Mucosa of descending colon (tissue), 3 donors: Measurements from ENCODE around the gene RNF212B. TPM values are rescaled to one million over a fixed set of nuclear protein-coding genes. Genes with fewer than 3 reads are reported as not detected.

Source experiments
- ATAC-seq: fragments of 200-7000 bp; cut with Tn5 transposase; one replicate; pipeline ENCODE4 v1.9.1; 2020; ENCODE audit warnings: mild to moderate bottlenecking, moderate library complexity
- DNase-seq, 3 donors: peaks; one replicate each; pipeline ENCODE4 v3.0.0-alpha.2; 2020
- H3K36me3 ChIP-seq: fragments of 200-600 bp; one replicate; pipeline ENCODE4 v1.8.0; 2021; ENCODE audit warnings: low read depth, mild to moderate bottlenecking
- H3K4me1 ChIP-seq: fragments of 200-600 bp; one replicate; pipeline ENCODE4 v1.8.0; 2021; ENCODE audit warnings: low read depth, mild to moderate bottlenecking
- H3K4me3 ChIP-seq: fragments of 200-600 bp; one replicate; pipeline ENCODE4 v1.8.0; 2021; ENCODE audit warnings: mild to moderate bottlenecking
- H3K9me3 ChIP-seq: fragments of 200-600 bp; one replicate; pipeline ENCODE4 v1.8.0; 2021; ENCODE audit warnings: mild to moderate bottlenecking
- intact Hi-C, 2 donors: fragments of 100-400 bp; cut with DNase I in 1 of 2; cut with micrococcal nuclease in 1 of 2; formaldehyde crosslinking; loops; one replicate each; pipeline versions ENCODE4 v1.11.0 to v1.11.1; 2022; cut with DNase I, micrococcal nuclease
- total RNA-seq, 3 donors: library from RNA; stranded (reverse); fragmentation: NEBNext Ultra II Directional in 2 of 3; extraction: Animal tissue kit (Norgen Biotek cat#: 25700) in 2 of 3; gene quantifications; one replicate each; pipeline versions ENCODE4 v1.2.1 to v1.2.4, GENCODE V29; 2021 to 2023
- TF ChIP-seq, protein P1 (sequence below): fragments of 200-600 bp; IDR thresholded peaks from one replicate; pipeline ENCODE4 v1.8.0; 2022; ENCODE audit warnings: antibody characterized with exemption, mild to moderate bottlenecking
- donor health status: DM: no; HTN: no; CAD: no; lungs with moderate emphysema.
- donor health status: DM: no; HTN: no; CAD: no.
- donor health status: DM: no; HTN: yes; CAD: no.

The RNF212B gene
- total RNA-seq, 3 donors from 2014 or later = not detected

DNA sequence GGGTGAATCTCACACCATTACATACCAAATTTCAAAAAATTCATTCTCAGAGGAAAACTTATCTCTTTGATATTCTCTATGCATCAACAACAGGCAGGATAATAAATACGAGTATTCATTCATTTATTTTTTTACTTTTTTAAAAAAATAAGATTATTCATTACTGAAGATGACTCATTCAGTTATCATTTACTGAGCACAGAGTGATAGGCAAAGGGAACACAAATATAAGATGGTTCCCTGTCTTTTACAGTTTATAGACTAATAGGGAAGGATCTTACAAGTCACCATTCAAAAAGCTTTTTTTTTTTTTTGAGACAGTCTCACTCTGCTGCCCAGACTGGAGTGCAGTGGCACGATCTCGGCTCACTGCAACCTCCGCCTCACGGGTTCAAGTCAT, 78.6 kb downstream of the RNF212B start:
- Histone ChIP-seq H3K36me3 (no peaks in the 10 kb centered on the region), H3K4me1 (no peaks in the 10 kb centered on the region), H3K4me3 (no peak overlapping the region), H3K9me3 (no peaks in the 10 kb centered on the region)
- TF ChIP-seq, protein P1, sequence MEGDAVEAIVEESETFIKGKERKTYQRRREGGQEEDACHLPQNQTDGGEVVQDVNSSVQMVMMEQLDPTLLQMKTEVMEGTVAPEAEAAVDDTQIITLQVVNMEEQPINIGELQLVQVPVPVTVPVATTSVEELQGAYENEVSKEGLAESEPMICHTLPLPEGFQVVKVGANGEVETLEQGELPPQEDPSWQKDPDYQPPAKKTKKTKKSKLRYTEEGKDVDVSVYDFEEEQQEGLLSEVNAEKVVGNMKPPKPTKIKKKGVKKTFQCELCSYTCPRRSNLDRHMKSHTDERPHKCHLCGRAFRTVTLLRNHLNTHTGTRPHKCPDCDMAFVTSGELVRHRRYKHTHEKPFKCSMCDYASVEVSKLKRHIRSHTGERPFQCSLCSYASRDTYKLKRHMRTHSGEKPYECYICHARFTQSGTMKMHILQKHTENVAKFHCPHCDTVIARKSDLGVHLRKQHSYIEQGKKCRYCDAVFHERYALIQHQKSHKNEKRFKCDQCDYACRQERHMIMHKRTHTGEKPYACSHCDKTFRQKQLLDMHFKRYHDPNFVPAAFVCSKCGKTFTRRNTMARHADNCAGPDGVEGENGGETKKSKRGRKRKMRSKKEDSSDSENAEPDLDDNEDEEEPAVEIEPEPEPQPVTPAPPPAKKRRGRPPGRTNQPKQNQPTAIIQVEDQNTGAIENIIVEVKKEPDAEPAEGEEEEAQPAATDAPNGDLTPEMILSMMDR = no peak
- intact Hi-C loops = no loop called here
- DNase-seq (no peak), ATAC-seq (no peak)

DNA sequence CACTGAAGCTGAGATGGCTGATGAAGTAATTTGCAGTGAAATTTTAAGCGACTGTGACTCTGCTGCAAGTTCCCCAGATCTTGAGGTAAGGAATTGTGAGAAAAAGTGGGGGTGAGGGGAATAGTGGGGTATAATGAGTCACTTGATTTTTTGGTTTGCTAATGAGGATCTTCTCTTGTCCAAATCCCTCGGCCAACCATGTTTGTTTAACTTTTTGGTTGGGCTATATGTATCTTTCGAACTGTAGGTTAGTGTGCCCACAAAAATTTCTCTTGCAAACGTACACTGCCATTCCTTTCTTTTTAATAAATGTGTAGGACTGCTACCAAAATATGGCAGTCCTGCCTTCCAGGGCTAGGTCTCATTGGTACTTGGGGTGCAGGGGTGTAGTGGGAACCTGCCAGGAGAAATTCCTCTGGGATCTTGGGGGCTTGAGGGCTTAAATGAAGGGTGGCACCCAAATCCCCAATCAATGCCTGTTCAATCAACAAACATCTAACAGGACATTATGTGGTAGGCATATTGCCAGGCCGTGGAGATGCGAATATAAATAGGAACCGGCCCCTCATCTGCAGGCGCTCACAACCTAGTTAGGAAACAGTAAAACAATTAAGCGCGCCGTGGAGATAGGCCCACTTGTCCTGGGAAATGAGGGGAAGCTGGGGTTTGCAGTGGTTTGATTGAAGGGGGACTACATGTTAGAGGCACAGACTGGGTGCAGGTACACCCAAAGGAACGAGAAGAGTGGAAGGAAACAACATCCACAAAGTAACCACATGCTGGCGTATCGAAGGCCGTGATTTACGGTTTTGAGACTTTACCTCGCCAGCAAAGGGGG, 82.2 kb downstream of the RNF212B start:
- H3K9me3 ChIP-seq = no peaks in the 10 kb centered on the region
- peaks cover 10% of the 10 kb centered on the region for H3K4me1 ChIP-seq
- no peak overlapping the region for H3K4me3 ChIP-seq
- DNase-seq (no peak), ATAC-seq (no peak)
- H3K36me3 ChIP-seq = no peaks in the 10 kb centered on the region
- TF ChIP-seq, protein P1 = no peak
- intact Hi-C loops = loop anchor here in 1 of 2 donors (10.0 kb wide), 1 partner anchor 145 kb away; the partner anchor contains the start of gene NGDN

DNA sequence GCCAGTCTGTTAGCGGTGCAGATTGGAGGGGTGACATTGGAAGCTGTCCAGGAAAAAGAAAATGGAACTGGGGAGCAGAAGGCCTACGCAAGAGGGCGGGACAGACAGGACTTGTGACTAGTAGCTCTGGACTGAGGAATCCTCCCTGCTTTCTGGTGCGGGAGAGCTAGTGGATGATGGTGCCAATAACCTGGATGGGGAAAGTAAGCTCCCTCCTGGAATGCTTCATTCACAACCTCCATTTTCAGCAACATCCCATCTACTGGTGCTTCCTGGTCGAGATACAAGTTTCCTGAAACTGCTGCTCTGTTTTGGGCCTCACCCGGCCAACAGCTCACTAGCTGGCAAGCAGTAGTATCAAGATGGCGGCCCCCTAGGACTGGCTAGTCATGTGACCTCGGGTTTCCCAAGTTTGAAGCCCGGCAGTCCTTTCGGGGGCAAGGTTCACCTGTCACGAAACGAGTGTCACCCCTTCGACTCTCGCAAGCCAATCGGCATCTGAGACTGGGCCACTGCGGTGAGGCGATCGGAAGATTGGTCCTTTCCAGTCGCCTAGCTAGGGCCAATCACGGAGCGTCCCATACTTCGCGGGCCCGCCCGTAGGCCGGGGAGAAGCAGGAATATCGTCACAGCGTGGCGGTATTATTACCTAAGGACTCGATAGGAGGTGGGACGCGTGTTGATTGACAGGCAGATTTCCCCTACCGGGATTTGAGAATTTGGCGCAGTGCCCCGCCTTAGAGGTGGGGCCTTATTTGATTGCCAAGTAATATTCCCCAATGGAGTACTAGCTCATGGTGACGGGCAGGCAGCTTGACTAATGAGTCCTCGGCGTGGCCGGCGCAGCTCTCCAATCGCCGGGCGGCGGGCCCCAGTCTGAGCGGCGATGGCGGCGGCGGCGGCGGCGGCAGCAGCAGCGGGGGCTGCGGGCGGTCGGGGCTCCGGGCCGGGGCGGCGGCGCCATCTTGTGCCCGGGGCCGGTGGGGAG, 83.1 kb downstream of the RNF212B start, which contains the start of gene PABPN1:
Gene PABPN1, plus strand, starts transcription at position 874 of the 988 bp plus-strand sequence. Its CDS starts 13 bp downstream, at position 887.
- H3K4me1 ChIP-seq = peaks cover 10% of the 10 kb centered on the region
- no peaks in the 10 kb centered on the region for H3K9me3 ChIP-seq
- DNase-seq (peak; percentile 98 to 99 (median 99)), ATAC-seq (peak; percentile 93)
- H3K36me3 ChIP-seq = no peaks in the 10 kb centered on the region
- TF ChIP-seq, protein P1 = no peak
- H3K4me3 ChIP-seq = peak within 1 kb of the TSS; percentile 91
- intact Hi-C loops = loop anchor here in 1 of 2 donors (10.0 kb wide), 1 partner anchor 144 kb away; the partner anchor contains the start of gene NGDN

- H3K9me3 ChIP-seq = no peaks in the 10 kb centered on the region
- peak; percentile 60 to 81 (median 63) for DNase-seq
- intact Hi-C loops = loop anchor here in 1 of 2 donors (10.0 kb wide), 1 partner anchor 143 kb away; the partner anchor contains the start of gene NGDN
- no peaks in the 10 kb centered on the region for H3K36me3 ChIP-seq
- ATAC-seq = peak; percentile 40
- H3K4me3 ChIP-seq = peak overlapping the region; percentile 91
- TF ChIP-seq, protein P1 = no peak
- H3K4me1 ChIP-seq = peaks cover 10% of the 10 kb centered on the region
Observed at GRCh38 chr14:23321572-23322547, 84.1 kb downstream of the RNF212B start.

Other genes with a start within 250 kb of the RNF212B start
- gene C14orf93, start 227.8 kb upstream of the RNF212B start, total RNA-seq = 10 to 100 TPM; 11.0 to 16.3 (median 11.8) TPM
- 10 to 100 TPM; 54.4 to 94.3 (median 92.5) TPM for gene PSMB5, start 203.0 kb upstream of the RNF212B start, total RNA-seq
- not detected for gene PSMB11, start 195.7 kb upstream of the RNF212B start, total RNA-seq
- gene CDH24, start 180.4 kb upstream of the RNF212B start, total RNA-seq = 1 to 10 TPM; 2.7 to 4.8 (median 4.4) TPM
- gene ACIN1, start 142.8 kb upstream of the RNF212B start, total RNA-seq = 100 to 1,000 TPM; 143 to 172 (median 170) TPM
- gene C14orf119, start 142.4 kb upstream of the RNF212B start, total RNA-seq = 10 to 100 TPM; 46.6 to 48.3 (median 48.0) TPM
- gene CIROP, start 132.9 kb upstream of the RNF212B start, total RNA-seq = under 1 TPM in 1 of 3 donors, not detected in 2; 0.13 TPM
- gene CEBPE, start 118.7 kb upstream of the RNF212B start, total RNA-seq = not detected
- 10 to 100 TPM; 16.0 to 26.4 (median 22.0) TPM for gene SLC7A8, start 54.3 kb upstream of the RNF212B start, total RNA-seq
- gene HOMEZ, start 48.2 kb downstream of the RNF212B start, total RNA-seq = 10 to 100 TPM; 15.3 to 18.3 (median 17.3) TPM
- gene PPP1R3E, start 64.9 kb downstream of the RNF212B start, total RNA-seq = 10 to 100 TPM; 16.2 to 17.3 (median 17.1) TPM
- 100 to 1,000 TPM in 1 of 3 donors, 10 to 100 TPM in 2; 40.6 to 116 (median 41.4) TPM for gene BCL2L2, start 68.9 kb downstream of the RNF212B start, total RNA-seq
- 100 to 1,000 TPM; 157 to 185 (median 157) TPM for gene PABPN1, start 83.5 kb downstream of the RNF212B start, total RNA-seq
- 10 to 100 TPM in 1 of 3 donors, 1 to 10 TPM in 2; 2.3 to 35.5 (median 5.4) TPM for gene SLC22A17, start 115.0 kb downstream of the RNF212B start, total RNA-seq
- 10 to 100 TPM in 1 of 3 donors, 1 to 10 TPM in 1, under 1 TPM in 1; 0.98 to 16.6 (median 3.3) TPM for gene EFS, start 127.2 kb downstream of the RNF212B start, total RNA-seq
- not detected for gene IL25, start 134.9 kb downstream of the RNF212B start, total RNA-seq
- gene CMTM5, start 139.1 kb downstream of the RNF212B start, total RNA-seq = 1 to 10 TPM in 1 of 3 donors, under 1 TPM in 2; 0.58 to 3.5 (median 0.58) TPM
- gene MYH6, start 170.3 kb downstream of the RNF212B start, total RNA-seq = 1 to 10 TPM in 1 of 3 donors, under 1 TPM in 1, not detected in 1; 0.09 to 1.4 TPM
- gene MYH7, start 197.7 kb downstream of the RNF212B start, total RNA-seq = 1 to 10 TPM in 2 of 3 donors, under 1 TPM in 1; 0.13 to 6.2 (median 1.2) TPM
- gene NGDN, start 231.8 kb downstream of the RNF212B start, total RNA-seq = 10 to 100 TPM; 29.1 to 35.3 (median 29.9) TPM